Natural killer cell (primary cell): ENCODE measurements around the gene IL3RA. TPM values are rescaled to one million over a fixed set of nuclear protein-coding genes. Genes with fewer than 3 reads are reported as not detected.

ENCODE experiments used
- ATAC-seq, 3 donors: fragments of 150-1000 bp in 2 of 3; fragments of 200-7000 bp in 1 of 3; cut with Tn5 transposase; 1 replicate in 1 of 3; 2 replicates in 2 of 3; pipeline ENCODE4 v1.10.0; 2021; ENCODE audit warnings: mild to moderate bottlenecking in 2 of 3, moderate library complexity in 2 of 3
- DNase-seq, 2 donors: peaks; one replicate each; pipeline versions ENCODE4 v3.0.0 to v3.0.0-alpha.2; 2013 to 2021; ENCODE audit warnings: mixed read lengths in 1 of 2
- H3K27ac ChIP-seq: one replicate; pipeline ENCODE4 v1.5.1; 2013; ENCODE audit warnings: mild to moderate bottlenecking, low read length
- H3K27me3 ChIP-seq: one replicate; pipeline ENCODE4 v1.6.1; 2013; ENCODE audit warnings: low read length; ENCODE audit not compliant: control insufficient read depth, insufficient read depth
- H3K36me3 ChIP-seq: one replicate; pipeline ENCODE4 v1.6.1; 2013; ENCODE audit warnings: low read length; ENCODE audit not compliant: control insufficient read depth, insufficient read depth
- H3K4me1 ChIP-seq: one replicate; pipeline ENCODE4 v1.6.1; 2013; ENCODE audit warnings: low read length; ENCODE audit not compliant: control insufficient read depth, insufficient read depth
- H3K4me3 ChIP-seq: one replicate; pipeline ENCODE4 v1.5.1; 2013; ENCODE audit warnings: low read length
- H3K9me3 ChIP-seq: one replicate; pipeline ENCODE4 v1.6.1; 2013; ENCODE audit warnings: low read length; ENCODE audit not compliant: control insufficient read depth, insufficient read depth
- H3K27ac Mint-ChIP-seq, 2 donors: one replicate each; pipeline ENCODE4 v1.8.0; 2022; ENCODE audit warnings: mild to moderate bottlenecking in 2 of 2, mixed read lengths in 2 of 2, moderate library complexity in 1 of 2
- H3K27me3 Mint-ChIP-seq, 2 donors: one replicate each; pipeline ENCODE4 v1.8.0; 2022; ENCODE audit warnings: low read depth in 2 of 2, mixed read lengths in 2 of 2
- H3K36me3 Mint-ChIP-seq: one replicate; pipeline ENCODE4 v1.8.0; 2022; ENCODE audit warnings: mixed read lengths
- H3K4me1 Mint-ChIP-seq, 2 donors: one replicate each; pipeline ENCODE4 v1.8.0; 2022; ENCODE audit warnings: mixed read lengths in 2 of 2
- H3K4me3 Mint-ChIP-seq: one replicate; pipeline ENCODE4 v1.8.0; 2022; ENCODE audit warnings: mild to moderate bottlenecking, moderate library complexity, mixed read lengths
- H3K9me3 Mint-ChIP-seq, 2 donors: one replicate each; pipeline ENCODE4 v1.8.0; 2022; ENCODE audit warnings: mixed read lengths in 2 of 2
- WGBS: methylation state at CpG from one replicate; pipeline ENCODE4 v1.1.7; 2013; ENCODE audit warnings: missing lambda C conversion rate; ENCODE audit not compliant: insufficient coverage; 5-methylcytosine and 5-hydroxymethylcytosine counted together
- intact Hi-C: fragments of 100-400 bp; cut with micrococcal nuclease; formaldehyde crosslinking; loops from one replicate; pipeline ENCODE4 v1.14.2; 2022
- total RNA-seq, 4 donors: library from RNA; stranded (reverse); fragments of 120-200 nt in 1 of 4; gene quantifications; one replicate each; pipeline versions ENCODE4 v1.2.3 to v1.2.4, GENCODE V29; 2013 to 2022
- TF ChIP-seq, protein P1 (sequence below): fragments of 200-600 bp; IDR thresholded peaks from one replicate; pipeline ENCODE4 v1.8.0; 2022; ENCODE audit warnings: antibody characterized with exemption

IL3RA gene
- total RNA-seq, 3 donors from 2014 or later (not counting 1 experiment from before 2014, with no cell fraction given) = 3.3 to 97.9 (median 4.4) TPM

- Mint-ChIP-seq H3K27ac (no peak overlapping the region), H3K4me1 (peaks cover 17 to 22% of the 10 kb centered on the region in 2 donors), H3K9me3 (no peaks in the 10 kb centered on the region), H3K36me3 (no peaks in the 10 kb centered on the region), H3K27me3 (no peaks in the 10 kb centered on the region), H3K4me3 (no peak overlapping the region)
- no peaks in the 10 kb centered on the region for H3K9me3 ChIP-seq
- TF ChIP-seq, protein P1, sequence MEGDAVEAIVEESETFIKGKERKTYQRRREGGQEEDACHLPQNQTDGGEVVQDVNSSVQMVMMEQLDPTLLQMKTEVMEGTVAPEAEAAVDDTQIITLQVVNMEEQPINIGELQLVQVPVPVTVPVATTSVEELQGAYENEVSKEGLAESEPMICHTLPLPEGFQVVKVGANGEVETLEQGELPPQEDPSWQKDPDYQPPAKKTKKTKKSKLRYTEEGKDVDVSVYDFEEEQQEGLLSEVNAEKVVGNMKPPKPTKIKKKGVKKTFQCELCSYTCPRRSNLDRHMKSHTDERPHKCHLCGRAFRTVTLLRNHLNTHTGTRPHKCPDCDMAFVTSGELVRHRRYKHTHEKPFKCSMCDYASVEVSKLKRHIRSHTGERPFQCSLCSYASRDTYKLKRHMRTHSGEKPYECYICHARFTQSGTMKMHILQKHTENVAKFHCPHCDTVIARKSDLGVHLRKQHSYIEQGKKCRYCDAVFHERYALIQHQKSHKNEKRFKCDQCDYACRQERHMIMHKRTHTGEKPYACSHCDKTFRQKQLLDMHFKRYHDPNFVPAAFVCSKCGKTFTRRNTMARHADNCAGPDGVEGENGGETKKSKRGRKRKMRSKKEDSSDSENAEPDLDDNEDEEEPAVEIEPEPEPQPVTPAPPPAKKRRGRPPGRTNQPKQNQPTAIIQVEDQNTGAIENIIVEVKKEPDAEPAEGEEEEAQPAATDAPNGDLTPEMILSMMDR = no peak
- no peak overlapping the region for H3K4me3 ChIP-seq
- peaks cover 7% of the 10 kb centered on the region for H3K4me1 ChIP-seq
- no peaks in the 10 kb centered on the region for H3K27me3 ChIP-seq
- peaks cover 55% of the 10 kb centered on the region for H3K36me3 ChIP-seq
- H3K27ac ChIP-seq = no peak overlapping the region
- ATAC-seq (peak in 1 of 3 donors; percentile 9), DNase-seq (no peak)
- intact Hi-C loops = no loop called here
- 96% methylated on average over 36 of the region's 36 CpGs for WGBS
Measured at GRCh38 chrX:1385253-1386223, 49.0 kb downstream of the IL3RA start.

- peaks cover 58% of the 10 kb centered on the region for H3K36me3 ChIP-seq
- ATAC-seq = no peak
- H3K27me3 ChIP-seq = no peaks in the 10 kb centered on the region
- intact Hi-C loops = no loop called here
- WGBS = 97% methylated on average over 41 of the region's 41 CpGs
- H3K27ac ChIP-seq = no peak overlapping the region
- Mint-ChIP-seq H3K27me3 (no peaks in the 10 kb centered on the region), H3K9me3 (no peaks in the 10 kb centered on the region), H3K36me3 (no peaks in the 10 kb centered on the region), H3K27ac (no peak overlapping the region), H3K4me3 (no peak overlapping the region), H3K4me1 (peaks cover 22 to 25% of the 10 kb centered on the region in 2 donors)
- H3K4me3 ChIP-seq = no peak overlapping the region
- H3K4me1 ChIP-seq = peaks cover 16% of the 10 kb centered on the region
- no peak for DNase-seq
- no peaks in the 10 kb centered on the region for H3K9me3 ChIP-seq
- TF ChIP-seq, protein P1 = no peak
Measured at GRCh38 chrX:1386338-1387127, 49.9 kb downstream of the IL3RA start.

- no peaks in the 10 kb centered on the region for H3K9me3 ChIP-seq
- H3K27me3 ChIP-seq = no peaks in the 10 kb centered on the region
- DNase-seq = no peak
- Mint-ChIP-seq H3K27me3 (no peaks in the 10 kb centered on the region), H3K36me3 (no peaks in the 10 kb centered on the region), H3K4me3 (no peak overlapping the region), H3K4me1 (peaks cover 22 to 30% of the 10 kb centered on the region in 2 donors), H3K9me3 (no peaks in the 10 kb centered on the region), H3K27ac (peak overlapping the region in 1 of 2 donors; percentile 82)
- no peak for ATAC-seq
- intact Hi-C loops = no loop called here
- TF ChIP-seq, protein P1 = no peak
- H3K27ac ChIP-seq = no peak overlapping the region
- no peak overlapping the region for H3K4me3 ChIP-seq
- peaks cover 58% of the 10 kb centered on the region for H3K36me3 ChIP-seq
- peaks cover 16% of the 10 kb centered on the region for H3K4me1 ChIP-seq
- WGBS = 94% methylated on average over 42 of the region's 43 CpGs
Measured at GRCh38 chrX:1387141-1387776, 50.7 kb downstream of the IL3RA start.
